Lung (tissue), 12 donors: ENCODE measurements around the gene MRPS27. TPM values are rescaled to one million over a fixed set of nuclear protein-coding genes. Genes with fewer than 3 reads are reported as not detected.

Experiments used
- ATAC-seq: fragments of 200-7000 bp; cut with Tn5 transposase; one replicate; pipeline ENCODE4 v1.9.1; 2020; ENCODE audit warnings: moderate number of reproducible peaks; ENCODE audit not compliant: insufficient read depth, low FRiP score
- DNase-seq, 3 donors: peaks; one replicate each; pipeline ENCODE4 v3.0.0-alpha.2; 2013 to 2017
- H3K27ac ChIP-seq, 2 donors: one replicate each; pipeline ENCODE4 v1.5.1; 2013; ENCODE audit warnings: mild to moderate bottlenecking in 2 of 2, moderate library complexity in 2 of 2, control low read depth in 1 of 2, inconsistent platforms in 1 of 2, low read depth in 1 of 2, low read length in 1 of 2
- H3K27me3 ChIP-seq, 3 donors: one replicate each; pipeline ENCODE4 v1.5.1; 2013; ENCODE audit warnings: low read length in 2 of 3; ENCODE audit not compliant: control insufficient read depth in 3 of 3, insufficient read depth in 3 of 3
- H3K36me3 ChIP-seq, 4 donors: one replicate each; pipeline ENCODE4 v1.5.1; 2013; ENCODE audit warnings: low read length in 4 of 4, mild to moderate bottlenecking in 1 of 4, moderate library complexity in 1 of 4; ENCODE audit not compliant: control insufficient read depth in 4 of 4, insufficient read depth in 4 of 4
- H3K4me1 ChIP-seq, 5 donors: one replicate each; pipeline ENCODE4 v1.5.1; 2013; ENCODE audit warnings: low read length in 5 of 5, mild to moderate bottlenecking in 2 of 5, moderate library complexity in 1 of 5; ENCODE audit not compliant: control insufficient read depth in 5 of 5, insufficient read depth in 5 of 5
- H3K4me3 ChIP-seq: one replicate; pipeline ENCODE4 v1.5.1; 2013; ENCODE audit warnings: mild to moderate bottlenecking, control low read depth, moderate library complexity
- H3K9ac ChIP-seq, 2 donors: one replicate each; pipeline ENCODE4 v1.5.1; 2013; ENCODE audit warnings: low read length in 2 of 2, control low read depth in 1 of 2; ENCODE audit not compliant: insufficient read depth in 1 of 2
- H3K9me3 ChIP-seq, 4 donors: one replicate each; pipeline ENCODE4 v1.5.1; 2013; ENCODE audit warnings: low read length in 3 of 4, mild to moderate bottlenecking in 1 of 4, moderate library complexity in 1 of 4; ENCODE audit not compliant: control insufficient read depth in 4 of 4, insufficient read depth in 3 of 4
- WGBS, 2 donors: extraction: QIAGEN DNeasy Blood & Tissue Kit; methylation state at CpG; one replicate each; pipeline ENCODE4 v1.1.7; 2013; 5-methylcytosine and 5-hydroxymethylcytosine counted together
- polyA plus RNA-seq, 2 donors: library from polyadenylated mRNA; stranded (reverse); fragments of 200-250 nt; gene quantifications; one replicate each; pipeline ENCODE4 v1.2.1, GENCODE V29; 2013
- total RNA-seq, 2 donors: library from RNA; depleted of rRNA in 1 of 2; stranded (reverse); fragments of >200 nt in 1 of 2; gene quantifications; one replicate each; pipeline ENCODE4 v1.2.1, GENCODE V29; 2014 to 2021
- TF ChIP-seq, protein P1 (sequence below): IDR thresholded peaks from 2 replicates; pipeline ENCODE4 v1.5.1; 2012; ENCODE audit warnings: mild to moderate bottlenecking; ENCODE audit errors: control extremely low read depth, extremely low read depth
- donor health status: control.
- donor health status: control.
- donor health status: Bipolar disorder and iron deficiency.
- donor health status: healthy.
- donor health status: DM: yes; HTN: yes; CAD: no.

Gene MRPS27
- total and polyA plus RNA-seq, 4 donors: 18.8 to 84.8 (median 32.7) TPM

GRCh38 chr5:72364171-72364570, 44.1 kb upstream of the MRPS27 start:
- TF ChIP-seq, protein P1, sequence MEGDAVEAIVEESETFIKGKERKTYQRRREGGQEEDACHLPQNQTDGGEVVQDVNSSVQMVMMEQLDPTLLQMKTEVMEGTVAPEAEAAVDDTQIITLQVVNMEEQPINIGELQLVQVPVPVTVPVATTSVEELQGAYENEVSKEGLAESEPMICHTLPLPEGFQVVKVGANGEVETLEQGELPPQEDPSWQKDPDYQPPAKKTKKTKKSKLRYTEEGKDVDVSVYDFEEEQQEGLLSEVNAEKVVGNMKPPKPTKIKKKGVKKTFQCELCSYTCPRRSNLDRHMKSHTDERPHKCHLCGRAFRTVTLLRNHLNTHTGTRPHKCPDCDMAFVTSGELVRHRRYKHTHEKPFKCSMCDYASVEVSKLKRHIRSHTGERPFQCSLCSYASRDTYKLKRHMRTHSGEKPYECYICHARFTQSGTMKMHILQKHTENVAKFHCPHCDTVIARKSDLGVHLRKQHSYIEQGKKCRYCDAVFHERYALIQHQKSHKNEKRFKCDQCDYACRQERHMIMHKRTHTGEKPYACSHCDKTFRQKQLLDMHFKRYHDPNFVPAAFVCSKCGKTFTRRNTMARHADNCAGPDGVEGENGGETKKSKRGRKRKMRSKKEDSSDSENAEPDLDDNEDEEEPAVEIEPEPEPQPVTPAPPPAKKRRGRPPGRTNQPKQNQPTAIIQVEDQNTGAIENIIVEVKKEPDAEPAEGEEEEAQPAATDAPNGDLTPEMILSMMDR: no peak

DNA sequence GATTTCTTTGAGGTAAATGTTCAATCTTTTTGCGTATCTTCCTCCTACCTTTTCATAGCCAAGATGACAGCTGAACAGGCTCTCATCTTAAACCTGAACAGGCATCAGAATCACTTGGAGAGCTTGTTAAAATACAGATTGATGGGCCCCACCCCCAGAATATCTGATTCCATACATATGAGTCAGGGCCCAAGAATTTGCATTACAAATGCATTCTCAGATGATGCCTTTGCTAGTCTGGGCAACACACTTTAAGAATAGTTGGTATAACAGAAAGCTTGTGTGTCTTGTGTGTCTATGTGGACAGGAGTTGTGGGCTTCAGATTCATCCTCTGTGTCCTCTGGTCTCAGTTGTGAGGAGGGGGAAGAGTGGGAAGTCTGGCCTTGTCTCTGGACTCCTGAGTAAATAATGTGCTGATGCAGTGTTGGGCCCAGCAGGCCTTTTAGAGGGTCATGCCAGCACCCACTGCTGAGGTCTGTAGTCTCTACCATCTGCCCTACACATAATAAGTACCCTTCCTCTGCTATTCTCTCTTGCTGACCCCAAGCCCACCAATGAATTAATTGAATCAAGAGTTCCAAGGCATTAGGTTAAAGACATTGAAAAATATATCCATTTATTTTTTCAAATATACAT, 43.2 kb upstream of the MRPS27 start:
- no peak overlapping the region for H3K9ac ChIP-seq
- no peak overlapping the region for H3K4me3 ChIP-seq
- H3K27me3 ChIP-seq: no peaks in the 10 kb centered on the region
- 90 to 97% methylated on average over 1 of the region's 1 CpG for WGBS, 2 donors
- no peak overlapping the region for H3K27ac ChIP-seq
- TF ChIP-seq, protein P1: no peak
- ATAC-seq: no peak
- no peak for DNase-seq
- peaks cover 10 to 20% (median 13%) of the 10 kb centered on the region in 4 donors for H3K36me3 ChIP-seq
- H3K9me3 ChIP-seq: no peaks in the 10 kb centered on the region
- H3K4me1 ChIP-seq: peaks cover 0 to 4% (median 0%) of the 10 kb centered on the region in 5 donors

More at GRCh38 chr5:72364171-72364570, 44.1 kb upstream of the MRPS27 start:
- H3K4me1 ChIP-seq: peaks cover 0 to 4% (median 0%) of the 10 kb centered on the region in 5 donors
- no peak overlapping the region for H3K4me3 ChIP-seq
- no peak overlapping the region for H3K27ac ChIP-seq
- DNase-seq: no peak
- no peak overlapping the region for H3K9ac ChIP-seq
- H3K9me3 ChIP-seq: no peaks in the 10 kb centered on the region
- peaks cover 8 to 16% (median 11%) of the 10 kb centered on the region in 4 donors for H3K36me3 ChIP-seq
- ATAC-seq: no peak
- 96% methylated on average over 1 of the region's 1 CpG for WGBS, 2 donors
- no peaks in the 10 kb centered on the region for H3K27me3 ChIP-seq

GRCh38 chr5:72359886-72360285, 39.8 kb upstream of the MRPS27 start:
- no peak for ATAC-seq
- no peaks in the 10 kb centered on the region for H3K27me3 ChIP-seq
- H3K4me1 ChIP-seq: no peaks in the 10 kb centered on the region
- WGBS, 2 donors: 97 to 100% methylated on average over 1 of the region's 1 CpG
- DNase-seq: no peak
- no peak overlapping the region for H3K27ac ChIP-seq
- H3K9ac ChIP-seq: no peak overlapping the region
- H3K9me3 ChIP-seq: no peaks in the 10 kb centered on the region
- H3K4me3 ChIP-seq: no peak overlapping the region
- H3K36me3 ChIP-seq: peaks cover 10 to 22% (median 14%) of the 10 kb centered on the region in 4 donors
- TF ChIP-seq, protein P1: no peak

GRCh38 chr5:72358925-72359324, 38.9 kb upstream of the MRPS27 start:
- DNase-seq: no peak
- Histone ChIP-seq H3K4me3 (no peak overlapping the region), H3K36me3 (peaks cover 10 to 22% (median 14%) of the 10 kb centered on the region in 4 donors), H3K27me3 (no peaks in the 10 kb centered on the region), H3K9me3 (no peaks in the 10 kb centered on the region), H3K4me1 (no peaks in the 10 kb centered on the region), H3K27ac (no peak overlapping the region), H3K9ac (no peak overlapping the region)
- TF ChIP-seq, protein P1: no peak
- ATAC-seq: no peak
